NCI-H128 (cell line): Measurements from ENCODE around the gene HCAR3.
"Not testable (repeated sequence)": the region's sequence is repeated elsewhere in the genome, so short reads cannot be mapped to it uniquely, and the experiment has no call there.

Experiments used
- DNase-seq: peaks from one replicate; lab custom pipeline; 2025; ENCODE audit not compliant: unreplicated experiment; lab: John Stamatoyannopoulos, UW

Gene HCAR3

DNA sequence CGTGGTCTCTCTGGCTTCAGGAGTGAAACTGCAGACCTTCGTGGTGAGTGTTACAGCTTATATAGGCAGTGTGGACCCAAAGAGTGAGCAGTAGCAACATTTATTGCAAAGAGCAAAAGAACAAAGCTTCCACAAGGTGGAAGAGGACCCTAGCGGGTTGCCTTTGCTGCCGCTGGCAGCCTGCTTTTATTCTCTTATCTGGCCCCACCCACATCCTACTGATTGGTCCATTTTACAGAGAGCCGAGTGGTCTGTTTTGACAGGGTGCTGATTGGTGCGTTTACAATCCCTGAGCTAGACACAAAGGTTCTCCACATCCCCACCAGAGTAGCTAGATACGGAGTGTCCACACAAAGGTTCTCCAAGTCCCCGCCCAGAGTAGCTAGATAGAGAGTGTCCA is 40.6 kb downstream of the HCAR3 start:
- DNase-seq = not testable (repeated sequence)

DNA sequence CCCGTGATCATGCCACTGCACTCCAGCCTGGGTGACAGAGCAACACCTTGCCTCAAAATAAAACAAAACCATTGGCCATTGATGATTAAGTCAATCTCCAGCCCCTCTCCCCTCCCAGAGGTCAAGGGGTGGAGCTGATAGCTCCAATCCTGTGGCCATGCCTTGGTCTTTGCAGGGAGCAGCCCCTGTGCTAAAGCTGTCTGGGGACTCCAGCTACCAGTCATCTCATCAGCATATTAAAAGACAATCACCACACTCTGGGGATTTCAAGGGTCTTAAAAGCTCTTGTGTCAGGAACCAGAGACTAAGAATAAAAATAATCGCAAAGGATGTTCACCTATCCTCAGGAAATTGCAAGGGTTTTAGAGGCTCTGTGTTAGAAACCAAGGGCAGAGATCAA is 44.1 kb downstream of the HCAR3 start:
- DNase-seq = no peak

DNA sequence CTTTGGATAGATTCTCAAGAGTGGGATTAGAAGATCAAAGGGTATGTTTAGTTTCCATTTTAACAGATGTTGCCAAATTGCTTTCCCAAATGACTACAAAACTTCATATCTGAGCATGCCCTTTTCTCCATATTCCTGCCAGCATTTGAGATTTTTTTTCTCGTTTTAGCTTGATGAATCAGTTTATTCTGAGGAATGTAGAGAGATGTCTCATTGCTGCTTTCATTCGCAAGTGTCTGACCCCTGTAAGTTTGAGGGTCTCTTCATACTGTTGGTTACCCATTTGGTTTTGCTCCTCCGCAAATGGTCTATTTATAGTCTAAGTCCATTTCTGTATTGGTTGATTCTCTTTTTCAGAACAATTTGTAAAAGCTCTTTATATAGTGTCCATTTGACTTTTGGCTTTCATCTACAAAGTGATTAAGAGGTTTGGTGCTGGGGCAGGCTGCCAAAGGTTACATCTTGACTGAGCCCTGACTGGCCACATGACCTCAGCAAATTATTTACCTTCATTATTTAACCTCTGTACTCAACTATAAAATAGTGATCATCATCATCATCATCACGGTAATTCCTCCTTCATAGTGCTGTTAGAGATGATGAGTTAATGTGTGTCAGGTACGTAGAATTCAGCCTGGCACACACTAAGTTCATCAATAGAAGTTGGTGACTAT is 47.1 kb downstream of the HCAR3 start:
- no peak for DNase-seq

DNA sequence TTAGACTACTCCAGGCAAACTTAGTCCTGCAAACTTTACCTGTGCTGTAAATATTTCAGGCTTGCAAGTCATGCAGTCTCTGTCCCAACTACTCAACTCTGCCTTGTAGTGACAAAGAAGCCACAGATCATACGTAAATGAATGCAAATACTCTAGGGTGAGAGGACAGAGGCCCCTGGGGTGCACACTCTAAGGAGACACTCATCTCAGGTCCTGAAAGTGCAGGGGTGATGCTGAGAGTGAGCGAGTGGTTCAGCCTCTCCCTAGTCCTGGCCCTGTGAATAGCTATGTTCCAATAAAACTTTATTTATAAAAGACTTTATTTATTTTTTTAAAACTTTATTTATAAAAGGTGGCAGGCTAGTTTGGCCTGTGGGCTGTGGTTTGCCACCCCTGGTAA is 48.3 kb downstream of the HCAR3 start:
- no peak for DNase-seq

DNA sequence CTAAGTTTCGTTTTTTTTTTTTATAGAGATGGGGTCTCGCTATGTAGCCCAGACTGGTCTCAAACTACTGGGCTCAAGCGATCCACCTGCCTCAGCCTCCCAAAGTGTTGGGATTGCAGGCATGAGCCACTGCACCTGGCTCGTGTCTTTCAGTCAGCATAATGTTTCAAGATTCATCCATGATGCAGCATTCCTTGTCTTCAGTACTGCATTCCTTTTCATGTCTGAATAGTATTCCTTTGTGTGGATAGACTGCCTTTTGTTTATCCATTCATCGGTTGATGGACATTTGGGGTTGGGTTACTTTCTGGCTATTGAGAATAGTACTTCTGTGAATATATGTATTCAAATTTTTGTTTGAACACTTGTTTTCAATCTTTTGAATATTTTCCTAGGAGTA is 50.9 kb downstream of the HCAR3 start:
- DNase-seq = no peak

DNA sequence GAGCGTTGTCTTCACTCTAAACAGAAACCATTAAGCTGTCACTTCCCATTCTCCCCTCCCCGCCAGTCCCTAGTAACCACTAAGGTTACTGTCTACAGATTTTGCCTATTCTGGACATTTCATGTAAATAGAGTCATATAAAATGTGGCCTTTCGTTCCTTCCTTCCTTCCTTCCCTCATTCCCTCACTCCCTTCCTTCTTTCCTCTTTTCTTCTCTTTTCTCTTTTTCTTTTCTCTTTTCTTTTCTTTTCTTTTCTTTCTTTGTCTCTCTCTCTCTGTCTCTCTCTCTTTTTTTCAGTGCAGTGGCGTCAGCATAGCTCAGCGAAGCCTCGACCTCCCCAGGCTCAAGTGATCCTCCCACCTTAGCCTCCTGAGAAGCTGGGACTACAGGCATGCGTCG is 51.3 kb downstream of the HCAR3 start:
- no peak for DNase-seq
